Right cardiac atrium (tissue), 5 donors: Measurements from ENCODE around the gene NUB1. TPM values are rescaled to one million over a fixed set of nuclear protein-coding genes. Genes with fewer than 3 reads are reported as not detected.

Experiments used
- ATAC-seq, 2 donors: fragments of 200-7000 bp; cut with Tn5 transposase; one replicate each; pipeline versions ENCODE4 v1.8.0 to v1.9.1; 2020; ENCODE audit warnings: moderate library complexity in 2 of 2, mild to moderate bottlenecking in 1 of 2
- DNase-seq, 3 donors: peaks; one replicate each; pipeline ENCODE4 v3.0.0-alpha.2; 2020
- H3K27ac ChIP-seq: one replicate; pipeline ENCODE4 v1.5.1; 2013; ENCODE audit warnings: mild to moderate bottlenecking, low read length, control low read depth, moderate library complexity
- H3K27me3 ChIP-seq: one replicate; pipeline ENCODE4 v1.6.1; 2013; ENCODE audit not compliant: control insufficient read depth, insufficient read depth
- H3K4me1 ChIP-seq: one replicate; pipeline ENCODE4 v1.6.1; 2013; ENCODE audit warnings: low read length; ENCODE audit not compliant: control insufficient read depth, insufficient read depth
- H3K4me3 ChIP-seq: one replicate; pipeline ENCODE4 v1.5.1; 2013; ENCODE audit warnings: low read length, control low read depth
- H3K9me3 ChIP-seq: one replicate; pipeline ENCODE4 v1.6.1; 2013; ENCODE audit warnings: low read length; ENCODE audit not compliant: control insufficient read depth
- WGBS: extraction: QIAGEN DNeasy Blood & Tissue Kit; methylation state at CpG from one replicate; pipeline ENCODE4 v1.1.7; 2013; 5-methylcytosine and 5-hydroxymethylcytosine counted together
- intact Hi-C, 4 donors: fragments of 100-400 bp; cut with DNase I; formaldehyde crosslinking; loops; one replicate each; pipeline versions ENCODE4 v1.11.0 to v1.14.0; 2022 to 2023
- polyA plus RNA-seq: library from polyadenylated mRNA; stranded (reverse); fragments of 200-250 nt; gene quantifications from one replicate; pipeline ENCODE4 v1.2.3, GENCODE V29; 2013
- total RNA-seq, 4 donors: library from RNA; stranded (reverse); fragmentation: NEBNext Ultra II Directional; extraction: Animal tissue kit (Norgen Biotek cat#: 25700); gene quantifications; one replicate each; pipeline ENCODE4 v1.2.1, GENCODE V29; 2021
- donor health status: healthy with polysubstance abuse.
- donor health status: DM: no; HTN: yes; CAD: no.
- donor health status: DM: no; HTN: no; CAD: no.
- donor health status: DM: no; HTN: yes; CAD: no; lungs with severe emphysema.
- donor health status: DM: yes; HTN: yes; CAD: no.

Gene NUB1
- total and polyA plus RNA-seq, 5 donors = 24.1 to 42.4 (median 38.6) TPM

GRCh38 chr7:151426904-151427704 is 85.5 kb downstream of the NUB1 start:
- ATAC-seq = peak; percentile 12 to 25

DNA sequence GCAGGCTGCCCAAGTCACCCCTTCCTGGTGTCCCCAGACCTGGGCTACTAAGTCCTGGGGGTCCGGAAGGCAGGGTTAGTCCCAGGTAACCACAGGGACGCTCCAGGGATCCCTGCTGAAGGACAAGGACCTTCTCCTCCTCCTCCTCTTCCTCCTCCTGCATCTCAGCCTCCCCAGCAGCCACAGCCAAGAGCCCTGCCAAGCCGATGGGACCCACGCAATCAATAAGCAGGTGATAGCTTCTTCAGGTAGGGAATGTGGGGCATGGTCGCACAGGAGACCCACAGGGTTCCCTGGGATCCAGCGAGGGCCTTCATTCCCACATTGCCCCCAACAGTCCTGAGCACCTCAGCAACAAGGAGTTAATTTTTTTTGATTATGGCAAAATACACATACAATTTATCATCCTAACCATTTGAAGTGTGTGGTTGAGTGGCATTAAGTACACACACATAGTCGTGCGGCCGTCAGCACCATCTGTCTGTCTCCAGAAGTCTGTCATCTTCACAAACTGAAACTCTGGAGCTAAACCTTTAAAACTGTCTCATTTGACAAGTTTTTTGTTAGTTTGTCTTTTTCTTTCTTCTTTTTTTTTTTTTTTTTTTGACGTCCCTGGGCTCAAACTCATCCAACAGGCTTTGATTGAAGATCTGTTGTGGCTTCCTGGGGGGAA is 86.2 kb downstream of the NUB1 start:
- H3K27me3 ChIP-seq = no peaks in the 10 kb centered on the region
- no peak for ATAC-seq
- no peak for DNase-seq
- H3K4me3 ChIP-seq = no peak overlapping the region
- peaks cover 3% of the 10 kb centered on the region for H3K4me1 ChIP-seq
- no peaks in the 10 kb centered on the region for H3K9me3 ChIP-seq
- H3K27ac ChIP-seq = no peak overlapping the region
- WGBS = 82% methylated on average over 10 of the region's 10 CpGs
- intact Hi-C loops = no loop called here

More at GRCh38 chr7:151426904-151427704, 85.5 kb downstream of the NUB1 start:
- Histone ChIP-seq H3K27me3 (no peaks in the 10 kb centered on the region), H3K27ac (no peak overlapping the region), H3K9me3 (no peaks in the 10 kb centered on the region), H3K4me3 (no peak overlapping the region), H3K4me1 (peaks cover 3% of the 10 kb centered on the region)
- 79% methylated on average over 23 of the region's 23 CpGs for WGBS
- intact Hi-C loops = no loop called here
- DNase-seq = peak in 1 of 3 donors; percentile 67

Other genes with a start within 250 kb of the NUB1 start
- 1 to 10 TPM in 1 of 4 donors, under 1 TPM in 1, not detected in 2; 0.40 to 1.0 TPM for gene GBX1, start 174.1 kb upstream of the NUB1 start, total RNA-seq
- 0.14 TPM for gene GBX1, start 174.1 kb upstream of the NUB1 start, polyA plus RNA-seq
- gene ASB10, start 154.6 kb upstream of the NUB1 start, total RNA-seq = 10 to 100 TPM in 3 of 4 donors, 1 to 10 TPM in 1; 4.5 to 21.0 (median 14.0) TPM
- gene ASB10, start 154.6 kb upstream of the NUB1 start, polyA plus RNA-seq = 14.3 TPM
- gene H2BK1, start 131.3 kb upstream of the NUB1 start, total RNA-seq = not detected
- not detected for gene H2BK1, start 131.3 kb upstream of the NUB1 start, polyA plus RNA-seq
- gene ABCF2, start 114.6 kb upstream of the NUB1 start, total RNA-seq = 10 to 100 TPM; 24.6 to 34.5 (median 26.3) TPM
- 17.8 TPM for gene ABCF2, start 114.6 kb upstream of the NUB1 start, polyA plus RNA-seq
- 10 to 100 TPM; 22.2 to 35.3 (median 27.0) TPM for gene CHPF2, start 109.3 kb upstream of the NUB1 start, total RNA-seq
- 15.5 TPM for gene CHPF2, start 109.3 kb upstream of the NUB1 start, polyA plus RNA-seq
- 100 to 1,000 TPM; 149 to 291 (median 238) TPM for gene SMARCD3, start 93.1 kb upstream of the NUB1 start, total RNA-seq
- gene SMARCD3, start 93.1 kb upstream of the NUB1 start, polyA plus RNA-seq = 141 TPM
- under 1 TPM; 0.17 to 0.47 (median 0.17) TPM for gene WDR86, start 68.2 kb downstream of the NUB1 start, total RNA-seq
- 0.34 TPM for gene WDR86, start 68.2 kb downstream of the NUB1 start, polyA plus RNA-seq
- gene CRYGN, start 98.3 kb downstream of the NUB1 start, total RNA-seq = under 1 TPM in 1 of 4 donors, not detected in 3; 0.11 TPM
- 0.07 TPM for gene CRYGN, start 98.3 kb downstream of the NUB1 start, polyA plus RNA-seq
- gene RHEB, start 178.1 kb downstream of the NUB1 start, total RNA-seq = 100 to 1,000 TPM; 115 to 217 (median 124) TPM
- 135 TPM for gene RHEB, start 178.1 kb downstream of the NUB1 start, polyA plus RNA-seq